Tibial nerve (tissue), 4 donors: ENCODE data around the gene MAN2B2.

ENCODE experiments used
- EP300 ChIP-seq, 2 donors: sonication (generic); formaldehyde crosslinking; IDR thresholded peaks; one replicate each; pipeline ENCODE4 v1.6.1; 2017; ENCODE audit warnings: antibody characterized with exemption in 2 of 2, mild to moderate bottlenecking in 1 of 2
- TF ChIP-seq, protein P1 (sequence below), 5 experiments: fragments of 200-600 bp in 3 of 5; fragments of 450-650 bp in 2 of 5; sonication (generic) in 3 of 5; IDR thresholded peaks; one replicate each; pipeline ENCODE4 v1.5.1; 2016 to 2019; ENCODE audit warnings: antibody characterized with exemption in 5 of 5, mild to moderate bottlenecking in 3 of 5, moderate library complexity in 2 of 5

DNA sequence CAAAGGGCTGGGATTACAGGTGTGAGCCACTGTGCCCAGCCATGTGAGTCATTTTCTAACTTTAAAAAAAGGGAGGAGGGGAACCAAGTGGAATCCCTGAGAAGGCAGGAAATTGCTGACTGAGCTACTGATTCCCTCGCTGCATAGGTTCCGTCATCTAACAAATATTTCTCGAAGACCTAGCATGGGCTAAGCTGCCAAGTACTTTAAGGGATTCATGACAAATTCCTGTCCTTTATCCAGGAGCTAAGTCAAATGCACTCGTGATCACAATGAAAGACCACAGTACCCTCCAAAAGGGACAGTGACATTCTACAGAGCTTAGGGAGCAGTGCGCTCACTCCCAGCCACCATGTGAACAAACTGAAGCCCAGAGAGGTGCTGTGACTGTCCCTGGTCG is 33.2 kb upstream of the MAN2B2 start:
- TF ChIP-seq, protein P1, sequence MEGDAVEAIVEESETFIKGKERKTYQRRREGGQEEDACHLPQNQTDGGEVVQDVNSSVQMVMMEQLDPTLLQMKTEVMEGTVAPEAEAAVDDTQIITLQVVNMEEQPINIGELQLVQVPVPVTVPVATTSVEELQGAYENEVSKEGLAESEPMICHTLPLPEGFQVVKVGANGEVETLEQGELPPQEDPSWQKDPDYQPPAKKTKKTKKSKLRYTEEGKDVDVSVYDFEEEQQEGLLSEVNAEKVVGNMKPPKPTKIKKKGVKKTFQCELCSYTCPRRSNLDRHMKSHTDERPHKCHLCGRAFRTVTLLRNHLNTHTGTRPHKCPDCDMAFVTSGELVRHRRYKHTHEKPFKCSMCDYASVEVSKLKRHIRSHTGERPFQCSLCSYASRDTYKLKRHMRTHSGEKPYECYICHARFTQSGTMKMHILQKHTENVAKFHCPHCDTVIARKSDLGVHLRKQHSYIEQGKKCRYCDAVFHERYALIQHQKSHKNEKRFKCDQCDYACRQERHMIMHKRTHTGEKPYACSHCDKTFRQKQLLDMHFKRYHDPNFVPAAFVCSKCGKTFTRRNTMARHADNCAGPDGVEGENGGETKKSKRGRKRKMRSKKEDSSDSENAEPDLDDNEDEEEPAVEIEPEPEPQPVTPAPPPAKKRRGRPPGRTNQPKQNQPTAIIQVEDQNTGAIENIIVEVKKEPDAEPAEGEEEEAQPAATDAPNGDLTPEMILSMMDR (IDR thresholded peaks at IDR 0.05) = no peak
- TF ChIP-seq EP300 (IDR thresholded peaks at IDR 0.05) = no peak
